AG10803 (cell line): ENCODE measurements around the gene HOXA3.
A peak's percentile ranks its signal among the peaks of the same experiment; 100 is the strongest.

Experiments
- DNase-seq: peaks from one replicate; pipeline ENCODE4 v3.0.0; 2010; ENCODE audit warnings: low read depth
- H3K4me3 ChIP-seq: 2 replicates; pipeline ENCODE4 v1.5.1; 2011; ENCODE audit warnings: mild to moderate bottlenecking, low read length, control low read depth
- CTCF ChIP-seq: conservative IDR thresholded peaks from 2 replicates; pipeline ENCODE4 v1.5.1; 2011; ENCODE audit warnings: mild to moderate bottlenecking, low read length, control low read depth, inconsistent platforms

Gene HOXA3

DNA sequence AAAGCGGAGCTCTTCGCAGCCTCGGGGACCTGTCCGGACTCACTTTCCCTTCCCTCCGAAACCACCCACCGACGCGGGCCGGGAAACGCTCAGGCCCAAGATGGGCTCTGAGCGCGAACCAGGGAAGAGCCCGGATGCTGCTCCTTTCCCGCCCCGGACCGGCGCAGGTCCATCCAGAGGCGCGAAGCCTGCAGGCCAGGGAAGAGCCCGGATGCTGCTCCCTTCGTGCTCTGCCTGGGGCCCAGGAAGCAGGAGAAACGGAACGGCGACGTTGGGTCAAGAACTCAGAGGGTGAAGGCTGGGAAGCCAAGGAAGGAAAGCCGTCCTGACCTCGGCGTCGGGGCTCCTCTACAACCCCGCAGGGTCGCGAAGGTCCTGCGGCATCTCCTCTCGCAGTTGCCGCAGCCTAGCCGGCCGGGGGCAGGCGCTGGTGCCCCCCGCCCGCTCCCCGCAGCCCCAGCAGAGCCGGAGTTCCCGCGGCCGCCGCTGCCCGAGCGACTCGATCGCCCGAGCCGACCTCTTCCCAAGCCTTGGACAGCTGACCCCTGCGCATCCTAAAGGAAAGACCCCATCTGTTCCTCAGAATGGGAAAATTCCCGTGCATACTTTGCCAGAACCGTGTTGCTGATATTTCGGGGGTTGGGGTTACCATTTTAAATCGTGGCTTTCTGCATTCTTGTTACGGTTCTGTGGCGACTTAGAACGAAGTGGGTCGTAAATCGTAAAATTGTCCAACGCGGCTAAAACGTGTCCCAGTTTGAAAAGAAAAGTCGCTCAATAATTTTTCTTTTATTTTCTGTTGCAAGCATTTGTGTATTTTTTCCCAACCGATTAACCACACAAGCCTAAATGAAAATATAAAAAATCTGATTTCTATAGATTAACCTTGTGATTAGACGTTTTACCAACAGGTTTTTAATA is 64.1 kb downstream of the HOXA3 start:
- DNase-seq, result no peak
- TF ChIP-seq CTCF, result no peak
- H3K4me3 ChIP-seq, result peak overlapping the region; percentile 10; the same call in 1 of the 2 replicates

DNA sequence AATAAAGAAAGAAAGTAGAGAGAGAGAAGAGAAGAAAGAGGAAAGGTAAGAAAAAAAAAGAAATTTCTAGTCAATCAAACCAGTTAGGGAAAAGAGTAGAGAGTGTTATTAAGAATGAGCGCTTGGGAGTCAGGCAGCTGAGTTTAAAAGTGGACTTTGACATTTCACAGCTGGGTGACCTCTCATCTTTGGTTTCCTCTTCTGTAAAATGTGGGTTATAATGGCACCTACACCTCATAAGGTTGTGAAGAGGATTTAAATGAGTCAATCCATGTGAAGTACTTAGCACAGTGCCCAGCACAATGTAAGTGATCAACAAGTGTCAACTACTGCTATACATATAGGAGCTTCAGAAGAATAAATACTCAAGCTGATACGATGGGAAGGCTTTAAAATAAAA is 68.7 kb downstream of the HOXA3 start:
- TF ChIP-seq CTCF, result no peak
- no peak for DNase-seq

GRCh38 chr7:27082171-27082570 is 70.2 kb downstream of the HOXA3 start:
- DNase-seq, result no peak
- H3K4me3 ChIP-seq, result no peak overlapping the region
- no peak for TF ChIP-seq CTCF

More for the DNA sequence above, 68.7 kb downstream of the HOXA3 start:
- H3K4me3 ChIP-seq, result no peak overlapping the region

DNA sequence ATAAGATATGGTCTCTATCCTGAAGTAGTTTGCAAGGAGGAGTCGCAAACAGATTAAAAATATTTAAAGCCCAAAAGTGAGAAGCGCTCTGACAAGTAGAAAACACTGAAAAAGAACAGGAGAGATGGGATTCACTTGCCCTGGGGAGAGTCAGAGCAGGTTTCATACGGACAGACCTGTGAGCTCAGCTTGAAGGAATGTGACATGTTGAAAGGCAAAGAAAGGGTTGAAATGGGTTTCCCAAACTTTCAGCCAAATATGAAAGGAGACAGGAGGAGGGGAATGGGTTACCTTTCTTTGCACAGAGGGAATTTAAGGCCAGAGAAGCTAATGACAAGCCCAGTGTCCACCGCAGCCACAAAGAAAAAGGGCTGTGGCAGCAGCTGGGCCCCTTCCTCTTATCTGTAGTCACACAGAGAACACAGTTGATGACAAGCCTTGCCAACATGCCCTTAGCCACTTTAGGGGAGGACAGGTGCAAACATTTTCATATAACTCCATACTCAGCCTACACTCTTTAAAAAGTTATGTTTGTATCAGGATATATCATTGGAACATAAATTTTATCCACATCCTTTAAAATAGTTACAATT is 71.4 kb downstream of the HOXA3 start:
- DNase-seq, result peak; percentile 48
- no peak for TF ChIP-seq CTCF
- no peak overlapping the region for H3K4me3 ChIP-seq

DNA sequence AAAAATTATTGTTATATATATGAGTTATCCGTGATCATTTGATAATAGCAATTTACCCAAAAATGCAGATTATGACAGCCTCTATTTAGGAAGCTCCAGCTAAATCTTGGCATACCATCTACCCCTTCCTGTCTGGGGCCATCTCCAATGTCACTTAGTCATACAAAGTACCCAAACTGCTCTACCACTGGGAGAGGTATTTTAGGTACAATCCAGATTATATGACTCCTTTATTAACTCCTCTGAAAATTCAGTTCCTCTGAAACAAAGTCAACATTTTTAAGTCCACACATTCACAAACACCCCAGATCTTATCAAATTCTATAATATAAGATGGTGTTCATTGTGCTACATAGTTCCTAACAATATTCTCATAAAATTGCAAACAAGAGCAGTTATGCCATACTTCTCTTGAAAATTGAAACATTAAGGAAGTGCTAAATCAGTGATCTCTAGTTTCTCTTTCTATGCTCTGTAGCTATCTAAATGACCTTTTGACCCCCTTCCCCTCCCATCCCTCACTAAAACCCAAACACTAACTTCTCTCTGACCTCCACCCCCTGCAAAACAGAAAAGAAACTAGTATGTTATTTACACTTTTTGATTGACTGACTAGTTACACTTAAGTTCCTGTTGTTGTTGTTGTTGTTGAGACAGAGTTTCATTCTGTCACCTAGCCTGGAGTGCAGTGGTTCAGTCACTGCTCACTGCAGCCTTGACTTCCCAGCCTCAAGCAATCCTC is 73.0 kb downstream of the HOXA3 start:
- no peak overlapping the region for H3K4me3 ChIP-seq
- TF ChIP-seq CTCF, result no peak
- no peak for DNase-seq

GRCh38 chr7:27078616-27079233 is 73.7 kb downstream of the HOXA3 start:
- TF ChIP-seq CTCF, result no peak
- no peak for DNase-seq
- no peak overlapping the region for H3K4me3 ChIP-seq
